UCSD-AML1 (cell line): Measurements from ENCODE around the gene RABAC1.

ENCODE experiments used
- DNase-seq: peaks from one replicate; lab custom pipeline; 2025; ENCODE audit not compliant: unreplicated experiment; lab: John Stamatoyannopoulos, UW

Gene RABAC1

DNA sequence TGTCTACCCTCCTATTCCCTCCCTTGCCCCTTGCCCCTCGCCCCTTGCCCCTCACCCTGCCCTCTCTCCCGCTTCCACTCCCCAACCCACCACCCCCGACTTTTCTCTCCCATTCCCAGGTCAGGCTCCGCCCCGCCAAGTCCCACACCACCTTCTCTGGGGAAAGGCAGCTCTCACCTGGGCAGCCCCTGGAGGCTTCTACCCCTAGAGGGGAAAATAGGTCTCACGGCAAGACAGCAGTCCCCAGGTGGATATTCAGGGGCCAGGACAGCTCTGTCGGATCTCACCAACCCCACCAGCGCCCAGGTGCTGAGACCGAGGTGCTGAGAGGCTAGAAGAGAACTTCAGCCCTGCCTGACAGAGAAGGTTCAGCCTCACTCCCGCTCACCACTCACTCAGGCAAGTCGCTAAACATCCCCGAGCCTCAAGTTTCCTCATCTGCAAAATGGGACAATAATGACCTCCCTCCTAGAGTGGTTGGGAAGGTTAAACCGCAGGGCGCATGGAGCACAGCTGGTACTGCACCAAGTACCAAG lies 29.5 kb downstream of the RABAC1 start:
- DNase-seq: no peak

DNA sequence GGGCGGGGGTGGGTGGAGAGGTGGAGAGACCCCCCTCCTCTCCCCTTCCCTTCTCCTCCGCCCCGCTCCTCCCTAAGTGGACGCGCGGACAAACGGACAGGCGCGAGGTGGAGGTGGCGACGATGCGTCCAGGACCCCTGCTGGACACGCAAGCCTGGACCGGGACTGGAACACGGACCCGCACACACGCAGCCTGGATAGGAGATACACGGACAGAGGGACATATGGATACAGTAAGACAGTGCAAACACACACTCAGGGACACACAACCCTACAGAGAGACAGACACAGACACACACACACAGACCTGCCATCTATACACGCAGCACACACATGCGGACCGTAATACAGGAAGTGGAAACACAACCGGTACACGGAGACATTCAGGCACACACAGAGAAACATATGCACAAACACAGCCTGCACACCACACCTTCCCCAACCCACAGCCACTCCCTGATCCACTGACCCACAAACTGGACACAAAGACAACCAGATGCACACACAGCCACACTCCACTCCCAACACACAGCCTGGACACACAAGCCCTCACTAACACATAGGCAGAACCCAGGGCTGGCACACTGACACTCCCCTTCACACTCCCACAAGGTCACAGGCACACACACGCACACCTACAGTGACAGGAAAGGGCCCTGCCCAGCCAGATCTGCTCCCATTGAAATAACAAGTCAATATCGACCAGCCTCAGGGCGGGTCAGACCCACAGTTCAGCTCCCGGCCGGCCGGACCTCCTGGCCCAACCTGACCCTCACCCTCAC lies 30.2 kb downstream of the RABAC1 start:
- no peak for DNase-seq

DNA sequence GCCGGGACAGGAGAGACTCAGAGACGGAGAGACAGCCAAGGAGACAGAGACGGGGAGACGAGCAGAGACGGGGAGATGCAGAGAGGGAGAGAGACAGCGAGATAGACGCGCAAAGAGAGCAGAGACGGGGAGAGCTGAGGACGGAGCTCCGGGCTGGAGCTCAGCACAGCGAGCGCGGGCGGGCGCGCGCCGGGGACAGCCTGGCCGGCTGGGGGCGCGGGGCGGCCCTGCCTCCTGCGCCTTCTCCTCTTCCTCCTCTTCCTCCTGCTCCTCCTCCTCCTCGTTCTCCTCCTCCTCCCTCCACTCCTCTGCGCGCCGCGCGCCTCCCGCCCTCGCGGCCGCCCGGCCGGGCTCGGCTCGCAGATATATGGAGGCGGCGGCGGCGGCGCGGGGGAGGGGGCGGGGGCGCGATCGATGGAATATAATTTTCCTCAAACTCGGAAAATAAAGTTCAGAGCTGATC lies 30.9 kb downstream of the RABAC1 start, which contains the start of gene ERFL:
TSS of gene ERFL (minus strand) at position 229 of the 463 bp plus-strand sequence. CDS start 15,530 bp downstream, outside the sequence.
- DNase-seq: peak; percentile 46

DNA sequence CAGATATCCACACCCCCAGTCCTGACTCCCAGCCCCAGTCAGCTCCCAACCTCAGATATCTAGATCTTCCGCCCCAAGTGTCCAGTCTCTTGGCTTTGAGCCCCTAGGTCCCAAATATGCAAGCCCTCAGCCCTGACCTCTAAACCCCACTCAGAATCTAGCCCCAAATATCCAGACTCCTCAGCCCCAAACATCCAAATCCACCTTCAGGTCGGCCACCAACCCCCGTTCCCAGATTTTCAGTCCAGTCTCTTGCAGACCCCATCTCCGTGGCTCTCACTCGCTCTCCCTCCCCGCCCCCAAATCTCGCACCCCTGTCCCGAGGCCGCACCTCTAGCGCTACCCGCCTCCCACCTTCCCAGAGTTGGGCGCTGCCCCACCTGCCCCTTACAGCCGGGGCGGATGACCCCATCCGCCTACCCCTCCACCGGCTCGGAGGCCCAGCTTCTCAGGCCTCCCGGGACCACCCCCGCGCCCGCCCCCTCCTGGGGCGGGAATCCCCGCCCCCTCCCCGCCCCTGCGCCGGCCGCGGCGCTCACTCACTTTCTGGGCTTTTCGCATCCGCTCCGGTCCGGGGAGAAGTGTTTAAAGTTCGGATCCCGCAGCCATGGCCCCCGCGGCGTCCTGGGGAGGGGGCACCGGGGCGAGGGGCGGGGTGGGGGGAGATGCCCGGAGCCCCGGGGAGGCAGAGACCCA lies 31.5 kb downstream of the RABAC1 start:
- no peak for DNase-seq

DNA sequence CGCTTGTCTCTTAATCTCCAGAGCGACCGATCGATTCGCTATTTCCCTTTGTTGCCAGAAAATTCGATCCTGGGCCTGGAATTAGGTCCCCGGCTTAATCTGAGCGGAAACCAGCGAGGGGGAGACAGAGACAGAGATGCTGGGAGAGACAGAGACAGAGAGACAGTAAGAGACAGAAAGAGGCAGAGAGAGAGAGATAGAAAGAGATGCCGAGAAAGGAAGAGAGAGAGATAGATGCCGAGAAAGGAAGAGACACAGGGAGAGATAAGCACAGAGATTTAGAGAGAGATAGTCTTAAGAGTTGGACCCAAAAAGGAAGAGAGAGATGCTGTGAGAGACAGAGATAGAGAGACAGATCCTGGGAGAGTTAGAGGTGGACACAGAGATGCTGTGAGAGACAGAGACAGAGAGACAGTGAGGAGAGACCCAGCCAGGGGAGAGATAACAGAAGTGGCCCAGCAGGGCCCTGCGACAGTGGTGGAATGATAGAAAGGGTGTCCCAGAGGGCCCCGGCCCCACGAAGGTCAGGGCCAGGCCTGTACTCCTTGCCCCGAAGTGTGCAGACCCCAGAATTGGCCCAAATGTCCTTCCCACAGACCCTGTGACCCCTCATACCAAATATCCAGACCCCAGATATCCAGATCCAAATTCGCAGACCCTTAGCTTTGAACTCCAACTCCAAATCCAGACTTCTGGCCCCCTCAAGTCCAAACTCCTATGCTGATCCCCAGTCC lies 32.2 kb downstream of the RABAC1 start:
- DNase-seq: no peak

DNA sequence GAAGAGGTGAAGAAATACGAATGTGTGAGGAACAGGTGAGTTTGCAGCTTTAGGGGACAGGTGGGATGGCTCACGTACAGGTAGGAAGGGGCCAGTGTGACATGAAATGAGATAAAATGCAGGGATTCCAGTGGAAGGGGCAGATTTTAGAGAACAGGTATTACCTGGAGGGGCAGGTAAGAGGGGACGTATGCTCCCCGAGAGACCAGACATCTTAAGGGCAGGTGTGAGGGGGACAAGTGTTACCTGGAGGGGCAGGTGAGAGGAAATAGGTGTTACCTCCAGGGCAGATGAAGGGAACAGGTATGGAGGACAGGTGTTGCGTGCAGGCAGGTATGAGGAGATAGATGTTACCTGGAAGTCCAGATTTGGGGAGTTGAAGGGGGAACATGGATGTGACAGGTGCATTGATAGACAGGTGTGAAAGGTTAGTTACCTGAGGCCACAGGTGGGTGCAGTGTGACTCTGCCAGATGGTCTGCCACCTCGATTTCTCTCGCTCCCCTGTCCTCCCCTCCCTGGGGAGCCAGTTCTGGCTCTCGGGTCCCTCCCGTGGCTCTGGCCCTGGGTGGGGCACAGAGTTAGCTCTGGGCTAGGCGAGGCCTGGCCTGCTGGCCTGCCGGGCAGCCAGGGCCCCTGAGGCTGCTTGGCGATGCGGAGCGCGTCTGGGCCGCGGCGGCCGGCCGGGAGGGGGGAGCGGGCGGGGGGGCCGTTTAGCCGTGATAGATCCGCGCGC lies 32.9 kb downstream of the RABAC1 start:
- no peak for DNase-seq

DNA sequence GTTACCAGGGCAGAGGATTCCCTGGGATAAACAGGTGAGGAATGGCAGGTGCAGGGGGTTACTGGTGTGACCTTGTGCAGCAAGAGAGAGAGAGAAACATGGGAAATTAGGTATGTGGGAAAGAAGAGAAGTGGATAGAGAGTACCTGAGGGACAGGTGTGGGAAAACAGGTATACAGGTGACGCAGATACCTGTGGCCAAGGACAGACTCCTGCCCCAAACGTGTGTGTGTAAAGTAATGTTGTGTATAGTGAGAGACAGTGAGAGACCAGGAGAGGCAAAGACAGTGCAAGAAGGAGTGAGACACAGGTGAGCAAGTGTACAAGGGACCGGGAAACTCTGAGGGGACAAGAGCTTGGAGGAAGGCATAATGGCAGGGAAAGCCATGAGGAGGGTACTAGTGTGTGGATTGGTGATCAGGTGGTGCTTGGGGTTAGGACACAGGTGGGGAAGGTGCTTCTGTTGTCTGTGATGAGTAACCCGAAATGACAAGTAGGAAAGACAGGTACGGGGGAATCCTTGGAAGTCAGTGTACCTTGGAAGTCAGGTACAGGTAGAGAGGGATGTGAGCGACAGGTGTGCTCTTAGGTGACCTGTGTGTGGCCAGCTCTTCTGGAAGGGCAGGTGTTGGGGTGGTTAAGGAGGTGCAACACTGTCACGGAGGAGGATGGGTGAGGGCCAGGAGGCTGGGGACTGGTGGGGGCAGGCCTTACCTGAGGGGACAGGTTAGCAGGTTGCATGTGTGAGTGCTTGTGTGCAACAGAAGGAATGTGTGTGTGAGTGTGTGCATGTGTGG lies 33.7 kb downstream of the RABAC1 start:
- no peak for DNase-seq

DNA sequence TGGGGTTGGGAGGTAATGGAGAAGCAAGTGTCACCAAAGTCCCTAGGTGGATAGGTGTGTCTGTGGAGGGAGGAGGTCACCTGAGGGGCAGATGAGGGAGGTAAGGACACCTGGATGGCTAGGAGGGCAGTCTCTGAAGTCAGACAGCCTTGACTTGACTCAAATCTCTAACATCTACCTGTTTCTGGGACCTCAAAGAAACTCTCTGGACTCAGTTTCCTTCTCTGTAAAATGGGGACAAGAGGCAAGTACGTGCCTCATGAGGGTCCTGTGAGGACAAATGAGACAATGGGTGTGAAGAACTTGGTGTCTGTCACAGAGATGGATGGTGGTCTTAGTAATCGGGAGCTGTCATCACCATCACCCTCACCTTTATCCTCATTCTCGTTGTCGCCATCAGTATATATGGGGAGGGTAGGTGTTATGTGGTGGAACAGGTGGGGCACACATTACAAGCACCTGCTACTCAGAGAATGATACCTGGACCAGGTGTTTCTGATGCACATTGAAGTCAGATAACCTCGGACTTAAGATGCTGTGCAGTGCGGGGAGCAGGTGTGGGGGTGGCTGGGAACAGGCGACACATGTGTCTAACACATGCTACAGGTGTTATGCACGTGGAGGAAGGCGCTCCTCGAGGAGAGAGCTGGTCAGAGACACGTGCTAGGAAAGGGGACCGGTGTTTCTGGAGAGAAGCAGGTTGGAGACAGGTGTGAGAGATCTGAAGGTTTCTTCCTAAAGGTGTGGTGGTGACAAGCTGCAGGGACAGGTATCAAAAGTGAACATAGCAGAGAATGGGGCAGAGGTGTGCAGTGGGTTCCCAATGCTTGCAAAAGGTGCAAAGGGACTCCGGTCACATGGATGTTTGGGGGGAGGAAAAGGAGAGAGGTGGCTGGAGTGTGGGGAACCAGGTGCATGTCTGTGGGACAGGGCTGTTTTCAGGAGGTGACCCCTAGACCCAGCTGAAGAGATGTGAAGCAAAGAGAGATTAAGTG lies 34.7 kb downstream of the RABAC1 start:
- no peak for DNase-seq

DNA sequence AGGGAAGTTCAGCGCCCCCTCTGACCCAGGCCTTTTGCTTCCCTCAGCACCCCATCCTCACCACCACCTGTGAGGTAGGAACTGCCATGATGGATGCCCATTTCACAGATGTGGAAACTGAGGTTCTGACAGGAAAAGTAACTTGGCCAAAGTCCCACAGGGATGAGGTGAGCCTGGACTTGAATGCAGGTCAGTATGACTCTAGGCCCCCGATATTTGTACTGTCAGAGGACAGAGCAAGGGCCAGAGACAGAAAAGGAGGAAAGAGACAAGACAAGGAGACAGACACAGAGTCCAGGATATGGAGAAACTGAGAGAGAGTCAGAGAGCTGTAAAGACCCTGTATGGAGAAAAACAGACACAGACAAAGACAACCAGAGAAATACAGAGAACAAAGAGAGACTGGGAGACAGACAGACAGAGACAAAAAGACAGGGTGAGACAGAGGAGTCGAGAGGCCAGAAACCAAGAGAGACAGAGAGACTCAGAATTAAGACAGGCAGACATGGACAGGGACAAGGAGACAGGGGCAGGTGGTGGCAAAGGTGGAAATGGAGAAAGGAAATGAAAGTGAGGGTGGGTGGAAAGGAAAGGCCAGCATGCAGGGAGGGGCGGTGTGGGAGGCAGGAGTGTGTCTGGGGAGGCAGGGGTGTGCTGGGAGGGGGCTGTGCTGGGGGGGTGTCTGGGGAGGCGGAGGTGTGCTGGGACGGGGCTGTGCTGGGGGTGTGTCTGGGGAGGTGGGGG lies 35.9 kb downstream of the RABAC1 start:
- DNase-seq: no peak

DNA sequence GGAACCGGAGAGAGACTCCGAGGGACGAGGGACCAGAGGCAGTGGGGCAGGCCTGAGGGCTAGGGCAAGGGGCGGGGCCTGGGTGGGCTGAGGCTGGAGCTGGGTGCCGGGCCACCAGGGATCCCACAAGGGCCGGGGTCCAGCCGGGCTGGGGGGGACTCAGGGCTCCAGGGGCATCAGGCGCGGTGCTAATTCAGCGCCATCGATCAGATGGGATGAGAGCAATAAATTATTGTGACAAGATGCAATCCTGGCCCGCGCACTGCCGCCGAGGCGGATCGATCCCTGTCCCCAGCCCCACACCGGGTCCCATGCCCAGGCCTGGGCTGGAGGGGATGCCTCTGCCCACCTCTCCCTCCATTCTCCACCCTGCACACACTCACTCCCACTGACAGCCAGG lies 36.5 kb downstream of the RABAC1 start:
- DNase-seq: no peak

DNA sequence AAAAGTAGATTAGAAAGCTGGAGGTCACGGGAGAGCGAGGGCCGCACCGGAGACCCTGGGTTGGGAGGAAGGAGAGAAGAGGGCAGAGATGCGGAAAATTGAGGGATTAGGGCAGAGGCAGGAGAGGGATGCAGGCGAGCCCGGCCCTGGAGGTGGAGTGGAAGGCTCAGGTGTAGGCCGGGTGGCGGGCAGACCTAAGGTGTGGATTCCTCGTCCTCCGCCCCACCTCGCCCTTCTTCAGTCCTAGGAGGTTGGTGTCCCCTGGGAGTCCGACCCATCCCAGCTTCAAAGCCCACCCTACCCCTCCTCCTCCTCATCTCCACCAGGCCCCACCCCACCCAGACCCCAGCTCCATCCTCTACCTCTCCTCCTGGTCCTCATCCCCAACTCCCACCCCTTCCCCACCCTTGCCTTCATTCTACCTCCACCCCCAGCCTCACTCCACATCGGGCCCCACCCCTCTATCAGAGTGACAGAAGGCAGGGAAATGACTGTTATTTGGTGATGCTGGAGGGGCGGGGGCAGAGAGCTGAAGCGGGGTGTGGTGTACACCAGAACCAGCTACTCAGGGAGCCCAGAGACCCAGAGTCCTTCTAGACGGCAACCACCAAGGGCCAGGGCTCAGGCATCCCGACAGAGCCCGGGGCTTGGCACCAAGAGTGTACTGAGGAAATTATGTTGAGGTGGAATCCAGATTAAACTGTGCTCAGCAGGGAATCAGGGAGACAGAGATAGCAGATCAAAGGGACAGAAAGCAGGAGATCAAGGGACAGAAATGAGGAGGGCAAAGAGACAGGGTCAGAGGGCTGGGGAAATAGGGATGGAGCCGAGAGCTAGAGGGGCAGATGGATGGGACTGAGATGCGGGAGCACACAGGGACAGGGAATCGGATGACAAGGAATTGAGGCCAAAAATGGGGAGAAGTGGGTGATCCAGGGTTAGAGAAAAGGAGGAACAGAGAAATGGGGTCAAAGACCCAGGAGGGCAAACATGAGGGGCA lies 37.2 kb downstream of the RABAC1 start:
- no peak for DNase-seq

DNA sequence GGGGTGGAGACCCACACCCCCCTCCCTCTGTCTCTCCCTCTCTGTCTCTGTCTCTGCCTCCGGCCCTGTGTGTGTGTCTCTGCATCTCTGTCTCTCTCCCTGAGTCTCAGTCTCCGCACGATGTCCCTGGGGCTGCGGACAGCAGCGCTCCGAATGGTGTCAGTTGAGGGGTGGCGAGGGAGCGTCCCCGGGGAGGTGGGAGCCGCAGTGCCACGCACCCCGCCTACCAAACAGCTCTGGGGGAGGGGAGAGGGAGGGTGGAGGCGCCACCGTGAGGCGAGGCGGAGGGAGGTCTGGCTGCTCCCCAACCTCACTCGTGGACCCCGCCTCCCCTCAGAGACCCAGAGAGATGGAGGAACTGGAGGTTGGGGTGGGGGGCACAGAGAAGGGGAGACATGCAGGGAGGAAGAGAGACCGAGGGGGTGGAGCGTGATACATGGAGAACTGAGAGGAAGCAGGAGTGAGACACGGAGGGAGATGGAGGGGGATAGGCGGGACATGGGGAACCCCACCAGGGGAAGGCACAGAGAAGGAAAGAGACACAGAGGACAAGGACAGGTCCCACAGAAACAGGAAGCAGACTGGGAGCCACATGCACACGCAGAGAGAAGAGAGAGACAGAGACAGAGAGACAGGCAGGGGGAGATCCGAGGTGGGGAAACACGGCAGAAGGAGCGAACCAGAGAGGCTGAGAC lies 38.1 kb downstream of the RABAC1 start:
- no peak for DNase-seq

DNA sequence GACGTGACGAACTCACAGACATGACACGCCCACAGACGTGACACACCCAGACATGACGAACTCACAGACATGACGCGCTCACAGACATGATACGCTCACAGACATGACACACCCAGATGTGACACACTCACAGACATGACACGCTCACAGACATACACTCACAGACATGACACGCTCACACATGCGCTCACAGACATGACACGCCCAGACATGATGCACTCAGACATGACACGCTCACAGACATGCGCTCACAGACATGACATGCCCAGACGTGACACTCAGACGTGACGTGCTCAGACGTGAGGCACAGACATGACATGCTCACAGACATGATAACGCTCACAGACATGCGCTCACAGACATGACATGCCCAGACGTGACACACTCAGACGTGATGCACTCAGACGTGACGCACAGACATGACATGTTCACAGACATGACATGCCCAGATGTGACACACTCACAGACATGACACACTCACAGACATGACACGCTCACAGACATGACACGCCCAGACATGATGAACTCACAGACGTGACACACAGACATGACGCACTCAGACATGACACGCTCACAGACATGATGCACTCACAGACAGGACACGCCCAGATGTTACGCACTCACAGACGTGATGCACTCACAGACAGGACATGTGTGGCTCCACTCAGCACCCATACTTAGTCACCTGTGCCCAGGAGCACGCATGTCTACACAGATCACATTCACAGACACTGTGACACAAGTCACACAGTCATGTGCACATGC lies 39.0 kb downstream of the RABAC1 start:
- no peak for DNase-seq

DNA sequence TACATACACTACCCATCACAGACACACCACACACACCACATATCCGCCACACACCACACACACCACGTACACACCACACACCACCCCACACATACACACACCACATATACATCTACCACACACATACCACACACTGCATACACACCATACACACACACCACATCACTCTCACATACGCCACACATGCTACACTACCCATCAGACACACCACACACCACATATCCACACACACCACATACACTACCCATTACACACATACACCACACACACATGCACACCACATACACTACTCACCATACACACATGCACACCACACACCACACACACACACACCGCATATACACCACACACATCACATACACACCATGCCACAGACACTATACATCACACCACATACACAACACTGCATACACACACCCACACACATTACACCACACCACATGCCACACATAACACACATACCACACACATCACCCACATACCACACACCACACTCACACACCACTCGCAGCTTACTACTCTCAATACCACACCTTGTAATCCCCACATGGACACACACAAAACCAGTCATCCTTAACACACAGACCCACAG lies 40.4 kb downstream of the RABAC1 start:
- no peak for DNase-seq

DNA sequence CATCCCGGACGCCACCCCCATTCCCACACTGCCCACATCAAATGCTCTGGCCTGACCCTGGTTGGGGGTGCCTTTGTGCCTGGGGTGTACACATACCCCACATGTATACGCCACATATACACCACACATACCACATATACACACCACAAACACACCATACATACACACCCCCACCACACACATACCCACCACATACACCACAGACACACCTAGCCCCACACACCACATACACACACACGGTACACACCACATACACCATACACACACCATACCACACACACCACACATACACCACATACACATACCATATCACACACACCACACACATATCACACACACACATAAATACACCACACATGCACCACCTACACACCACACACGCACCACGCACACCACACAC lies 41.0 kb downstream of the RABAC1 start:
- no peak for DNase-seq
